Measurements from ENCODE around the gene ZNF473. TPM values are rescaled to one million over a fixed set of nuclear protein-coding genes. Genes with fewer than 3 reads are reported as not detected.

Gene ZNF473
- 17.4 and 18.9 TPM in 2 replicates for total RNA-seq (2014; rRNA removed; shearing (Covaris generic))
- 1.5 and 3.3 TPM in 2 replicates for polyA plus RNA-seq (2016; fragmentation: Nextera tagmentation; extraction: Ambion mirVana)
- long read RNA-seq, full-length matches to known transcripts = 2 of 5 reads
- long read RNA-seq, partial matches to known transcripts = 0 of 5 reads
- long read RNA-seq, other reads (novel, unspliced or antisense) = 3 of 5 reads

DNA sequence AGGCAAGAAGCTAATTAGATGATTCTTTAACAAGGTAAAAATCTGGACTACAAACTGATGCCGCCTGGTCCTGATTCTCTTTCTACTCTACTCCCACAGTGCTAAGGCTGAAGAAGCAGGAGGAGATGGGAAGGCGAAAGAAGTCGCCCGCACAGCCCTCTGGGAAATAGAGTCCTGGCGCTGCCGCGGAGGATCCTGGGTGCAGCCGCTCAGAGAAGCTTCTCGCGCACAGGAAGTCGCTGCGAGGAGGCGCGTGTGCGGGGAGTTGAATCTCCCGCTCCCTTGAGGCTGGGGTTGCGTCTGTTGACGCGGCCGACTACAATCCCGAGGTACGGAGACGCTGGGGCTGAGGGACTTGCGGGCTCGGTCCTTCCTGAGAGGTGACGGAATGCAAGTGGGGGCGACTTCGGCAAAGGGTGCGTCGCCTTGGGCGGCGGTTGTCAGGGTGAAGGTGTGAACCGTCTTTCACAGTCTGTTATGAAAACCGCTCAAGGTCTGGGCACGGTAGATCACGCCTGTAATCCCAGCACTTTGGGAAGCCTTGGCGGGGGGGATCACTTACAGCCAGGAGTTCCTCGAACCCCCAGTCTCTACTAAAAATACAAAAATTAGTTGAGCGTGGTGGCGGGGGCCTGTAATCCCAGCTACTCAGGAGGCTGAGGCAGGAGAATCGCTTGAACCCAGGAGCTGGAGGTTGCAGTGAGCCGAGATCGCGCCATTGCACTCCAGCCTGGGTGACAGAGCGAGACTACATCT is at the start of gene ZNF473:
TSS of gene ZNF473 (plus strand) at position 212 of the 756 bp plus-strand sequence. CDS start 5,078 bp downstream, outside the sequence.
- Histone ChIP-seq H2AFZ (peak within 1 kb of the TSS; percentile 87), H3K79me2 (replicated peaks; ENCODE audit: insufficient read depth) (peaks cover 52% of the 10 kb centered on the region), H3K36me3 (ENCODE audit: insufficient read depth) (no peaks in the 10 kb centered on the region), H3K4me2 (peak within 1 kb of the TSS; percentile 90), H3K4me3 (peak within 1 kb of the TSS; percentile 69), H3K9me2 (ENCODE audit: insufficient read depth) (no peaks in the 10 kb centered on the region), H3F3A (replicated peaks; ENCODE audit: low read depth) (0 out of 2 replicates have a peak, but pooled peaks cover 2% of the 10 kb centered on the region), H3K27me3 (ENCODE audit: insufficient read depth) (no peaks in the 10 kb centered on the region), H4K20me1 (replicated peaks; ENCODE audit: insufficient read depth) (peaks cover 9% of the 10 kb centered on the region), H3K27ac (ENCODE audit: low read depth) (0 out of 2 replicates have a peak within 1 kb of the TSS, but pooled peaks have one; percentile 21), H3K4me1 (ENCODE audit: insufficient read depth) (peaks cover 15% of the 10 kb centered on the region; the same call in 1 of the 2 replicates)
- Mint-ChIP-seq H3K4me1 (peaks cover 10% of the 10 kb centered on the region; the same call in 2 of the 3 replicates), H3K4me3 (peak within 1 kb of the TSS; percentile 95), H3K9me3 (peaks cover 11% of the 10 kb centered on the region), H3K27ac (peak within 1 kb of the TSS; percentile 98), H3K36me3 (ENCODE audit: low read depth) (peaks cover 21% of the 10 kb centered on the region), H3K27me3 (ENCODE audit: insufficient read depth, low read depth, poor library complexity) (peaks cover 10% of the 10 kb centered on the region)
- ATAC-seq (peak; percentile 82), DNase-seq (ENCODE audit: low spot score) (peak; percentile 98)
- TF ChIP-seq CREB1 (CRISPR knock-in tag; IDR thresholded peaks at IDR 0.05; ENCODE audit: low read depth) (peak; percentile 17; the same call in 1 of the 2 replicates), NANOG (IDR thresholded peaks at IDR 0.05; ENCODE audit: borderline replicate concordance) (no peak), JUNB (IDR thresholded peaks at IDR 0.05; ENCODE audit: unreplicated experiment) (no peak), POLR2AphosphoS5 (IDR thresholded peaks at IDR 0.05; ENCODE audit: low read depth) (peak; percentile 97)
- TF ChIP-seq, protein P1, sequence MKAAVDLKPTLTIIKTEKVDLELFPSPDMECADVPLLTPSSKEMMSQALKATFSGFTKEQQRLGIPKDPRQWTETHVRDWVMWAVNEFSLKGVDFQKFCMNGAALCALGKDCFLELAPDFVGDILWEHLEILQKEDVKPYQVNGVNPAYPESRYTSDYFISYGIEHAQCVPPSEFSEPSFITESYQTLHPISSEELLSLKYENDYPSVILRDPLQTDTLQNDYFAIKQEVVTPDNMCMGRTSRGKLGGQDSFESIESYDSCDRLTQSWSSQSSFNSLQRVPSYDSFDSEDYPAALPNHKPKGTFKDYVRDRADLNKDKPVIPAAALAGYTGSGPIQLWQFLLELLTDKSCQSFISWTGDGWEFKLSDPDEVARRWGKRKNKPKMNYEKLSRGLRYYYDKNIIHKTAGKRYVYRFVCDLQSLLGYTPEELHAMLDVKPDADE (IDR thresholded peaks at IDR 0.05) = peak; percentile 91
- TF ChIP-seq, protein P2, sequence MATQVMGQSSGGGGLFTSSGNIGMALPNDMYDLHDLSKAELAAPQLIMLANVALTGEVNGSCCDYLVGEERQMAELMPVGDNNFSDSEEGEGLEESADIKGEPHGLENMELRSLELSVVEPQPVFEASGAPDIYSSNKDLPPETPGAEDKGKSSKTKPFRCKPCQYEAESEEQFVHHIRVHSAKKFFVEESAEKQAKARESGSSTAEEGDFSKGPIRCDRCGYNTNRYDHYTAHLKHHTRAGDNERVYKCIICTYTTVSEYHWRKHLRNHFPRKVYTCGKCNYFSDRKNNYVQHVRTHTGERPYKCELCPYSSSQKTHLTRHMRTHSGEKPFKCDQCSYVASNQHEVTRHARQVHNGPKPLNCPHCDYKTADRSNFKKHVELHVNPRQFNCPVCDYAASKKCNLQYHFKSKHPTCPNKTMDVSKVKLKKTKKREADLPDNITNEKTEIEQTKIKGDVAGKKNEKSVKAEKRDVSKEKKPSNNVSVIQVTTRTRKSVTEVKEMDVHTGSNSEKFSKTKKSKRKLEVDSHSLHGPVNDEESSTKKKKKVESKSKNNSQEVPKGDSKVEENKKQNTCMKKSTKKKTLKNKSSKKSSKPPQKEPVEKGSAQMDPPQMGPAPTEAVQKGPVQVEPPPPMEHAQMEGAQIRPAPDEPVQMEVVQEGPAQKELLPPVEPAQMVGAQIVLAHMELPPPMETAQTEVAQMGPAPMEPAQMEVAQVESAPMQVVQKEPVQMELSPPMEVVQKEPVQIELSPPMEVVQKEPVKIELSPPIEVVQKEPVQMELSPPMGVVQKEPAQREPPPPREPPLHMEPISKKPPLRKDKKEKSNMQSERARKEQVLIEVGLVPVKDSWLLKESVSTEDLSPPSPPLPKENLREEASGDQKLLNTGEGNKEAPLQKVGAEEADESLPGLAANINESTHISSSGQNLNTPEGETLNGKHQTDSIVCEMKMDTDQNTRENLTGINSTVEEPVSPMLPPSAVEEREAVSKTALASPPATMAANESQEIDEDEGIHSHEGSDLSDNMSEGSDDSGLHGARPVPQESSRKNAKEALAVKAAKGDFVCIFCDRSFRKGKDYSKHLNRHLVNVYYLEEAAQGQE (IDR thresholded peaks at IDR 0.05; ENCODE audit: unreplicated experiment) = no peak

DNA sequence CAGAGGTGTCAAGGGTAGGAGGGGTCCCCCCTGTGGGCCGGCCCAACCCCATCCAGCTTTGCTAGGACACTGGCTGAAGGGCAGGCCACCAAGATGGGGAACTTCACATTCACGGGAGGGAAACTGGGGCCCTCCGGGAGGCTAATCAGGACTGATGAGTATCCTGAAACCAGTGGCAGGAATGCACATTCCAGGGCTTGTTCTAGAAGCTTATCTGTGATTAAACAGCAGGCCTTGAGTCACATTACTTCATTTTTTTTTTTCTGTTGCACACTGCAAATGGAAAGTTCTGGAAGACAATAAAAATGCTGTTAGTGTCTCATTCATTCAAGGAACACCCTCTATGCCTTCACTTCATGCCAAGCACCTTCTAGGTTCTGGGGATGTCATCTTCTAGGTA is 49.3 kb upstream of the ZNF473 start:
- Mint-ChIP-seq H3K27ac (no peak overlapping the region), H3K9me3 (no peaks in the 10 kb centered on the region), H3K27me3 (ENCODE audit: insufficient read depth, low read depth, poor library complexity) (peaks cover 8% of the 10 kb centered on the region), H3K4me1 (no peaks in the 10 kb centered on the region), H3K4me3 (no peak overlapping the region), H3K36me3 (ENCODE audit: low read depth) (no peaks in the 10 kb centered on the region; the same call in 1 of the 3 replicates)
- Histone ChIP-seq H3K79me2 (replicated peaks; ENCODE audit: insufficient read depth) (no peaks in the 10 kb centered on the region), H3K27me3 (ENCODE audit: insufficient read depth) (no peaks in the 10 kb centered on the region), H3K4me3 (no peak overlapping the region), H3K4me2 (no peak overlapping the region), H3K9me2 (ENCODE audit: insufficient read depth) (no peaks in the 10 kb centered on the region), H2AFZ (no peak overlapping the region), H3K27ac (ENCODE audit: low read depth) (no peak overlapping the region), H3F3A (replicated peaks; ENCODE audit: low read depth) (no peaks in the 10 kb centered on the region), H3K4me1 (ENCODE audit: insufficient read depth) (no peaks in the 10 kb centered on the region), H3K36me3 (ENCODE audit: insufficient read depth) (no peaks in the 10 kb centered on the region), H4K20me1 (replicated peaks; ENCODE audit: insufficient read depth) (no peaks in the 10 kb centered on the region)
- no peak for ATAC-seq
- DNase-seq (ENCODE audit: low spot score) = no peak
- TF ChIP-seq, protein P3, sequence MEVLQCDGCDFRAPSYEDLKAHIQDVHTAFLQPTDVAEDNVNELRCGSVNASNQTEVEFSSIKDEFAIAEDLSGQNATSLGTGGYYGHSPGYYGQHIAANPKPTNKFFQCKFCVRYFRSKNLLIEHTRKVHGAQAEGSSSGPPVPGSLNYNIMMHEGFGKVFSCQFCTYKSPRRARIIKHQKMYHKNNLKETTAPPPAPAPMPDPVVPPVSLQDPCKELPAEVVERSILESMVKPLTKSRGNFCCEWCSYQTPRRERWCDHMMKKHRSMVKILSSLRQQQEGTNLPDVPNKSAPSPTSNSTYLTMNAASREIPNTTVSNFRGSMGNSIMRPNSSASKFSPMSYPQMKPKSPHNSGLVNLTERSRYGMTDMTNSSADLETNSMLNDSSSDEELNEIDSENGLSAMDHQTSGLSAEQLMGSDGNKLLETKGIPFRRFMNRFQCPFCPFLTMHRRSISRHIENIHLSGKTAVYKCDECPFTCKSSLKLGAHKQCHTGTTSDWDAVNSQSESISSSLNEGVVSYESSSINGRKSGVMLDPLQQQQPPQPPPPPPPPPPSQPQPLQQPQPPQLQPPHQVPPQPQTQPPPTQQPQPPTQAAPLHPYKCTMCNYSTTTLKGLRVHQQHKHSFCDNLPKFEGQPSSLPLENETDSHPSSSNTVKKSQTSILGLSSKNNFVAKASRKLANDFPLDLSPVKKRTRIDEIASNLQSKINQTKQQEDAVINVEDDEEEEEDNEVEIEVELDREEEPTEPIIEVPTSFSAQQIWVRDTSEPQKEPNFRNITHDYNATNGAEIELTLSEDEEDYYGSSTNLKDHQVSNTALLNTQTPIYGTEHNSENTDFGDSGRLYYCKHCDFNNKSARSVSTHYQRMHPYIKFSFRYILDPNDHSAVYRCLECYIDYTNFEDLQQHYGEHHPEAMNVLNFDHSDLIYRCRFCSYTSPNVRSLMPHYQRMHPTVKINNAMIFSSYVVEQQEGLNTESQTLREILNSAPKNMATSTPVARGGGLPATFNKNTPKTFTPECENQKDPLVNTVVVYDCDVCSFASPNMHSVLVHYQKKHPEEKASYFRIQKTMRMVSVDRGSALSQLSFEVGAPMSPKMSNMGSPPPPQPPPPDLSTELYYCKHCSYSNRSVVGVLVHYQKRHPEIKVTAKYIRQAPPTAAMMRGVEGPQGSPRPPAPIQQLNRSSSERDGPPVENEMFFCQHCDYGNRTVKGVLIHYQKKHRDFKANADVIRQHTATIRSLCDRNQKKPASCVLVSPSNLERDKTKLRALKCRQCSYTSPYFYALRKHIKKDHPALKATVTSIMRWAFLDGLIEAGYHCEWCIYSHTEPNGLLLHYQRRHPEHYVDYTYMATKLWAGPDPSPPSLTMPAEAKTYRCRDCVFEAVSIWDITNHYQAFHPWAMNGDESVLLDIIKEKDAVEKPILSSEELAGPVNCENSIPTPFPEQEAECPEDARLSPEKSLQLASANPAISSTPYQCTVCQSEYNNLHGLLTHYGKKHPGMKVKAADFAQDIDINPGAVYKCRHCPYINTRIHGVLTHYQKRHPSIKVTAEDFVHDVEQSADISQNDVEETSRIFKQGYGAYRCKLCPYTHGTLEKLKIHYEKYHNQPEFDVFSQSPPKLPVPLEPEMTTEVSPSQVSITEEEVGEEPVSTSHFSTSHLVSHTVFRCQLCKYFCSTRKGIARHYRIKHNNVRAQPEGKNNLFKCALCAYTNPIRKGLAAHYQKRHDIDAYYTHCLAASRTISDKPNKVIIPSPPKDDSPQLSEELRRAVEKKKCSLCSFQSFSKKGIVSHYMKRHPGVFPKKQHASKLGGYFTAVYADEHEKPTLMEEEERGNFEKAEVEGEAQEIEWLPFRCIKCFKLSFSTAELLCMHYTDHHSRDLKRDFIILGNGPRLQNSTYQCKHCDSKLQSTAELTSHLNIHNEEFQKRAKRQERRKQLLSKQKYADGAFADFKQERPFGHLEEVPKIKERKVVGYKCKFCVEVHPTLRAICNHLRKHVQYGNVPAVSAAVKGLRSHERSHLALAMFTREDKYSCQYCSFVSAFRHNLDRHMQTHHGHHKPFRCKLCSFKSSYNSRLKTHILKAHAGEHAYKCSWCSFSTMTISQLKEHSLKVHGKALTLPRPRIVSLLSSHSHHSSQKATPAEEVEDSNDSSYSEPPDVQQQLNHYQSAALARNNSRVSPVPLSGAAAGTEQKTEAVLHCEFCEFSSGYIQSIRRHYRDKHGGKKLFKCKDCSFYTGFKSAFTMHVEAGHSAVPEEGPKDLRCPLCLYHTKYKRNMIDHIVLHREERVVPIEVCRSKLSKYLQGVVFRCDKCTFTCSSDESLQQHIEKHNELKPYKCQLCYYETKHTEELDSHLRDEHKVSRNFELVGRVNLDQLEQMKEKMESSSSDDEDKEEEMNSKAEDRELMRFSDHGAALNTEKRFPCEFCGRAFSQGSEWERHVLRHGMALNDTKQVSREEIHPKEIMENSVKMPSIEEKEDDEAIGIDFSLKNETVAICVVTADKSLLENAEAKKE (CRISPR knock-in tag; IDR thresholded peaks at IDR 0.05) = no peak
- no peak for TF ChIP-seq EZH2phosphoT487 (IDR thresholded peaks at IDR 0.05; ENCODE audit: unreplicated experiment)
- no peak for TF ChIP-seq JUNB (IDR thresholded peaks at IDR 0.05; ENCODE audit: unreplicated experiment)
